ENCODE results near the gene HS2ST1.

HS2ST1 gene

GRCh38 chr1:86913896-86914600 is 387 bp upstream of the HS2ST1 start, which contains the start of gene SELENOF:
SELENOF (minus strand) TSS chr1:86914126; CDS start chr1:86914111, 15 bp downstream.
- no peak for TF ChIP-seq CTCF (IDR thresholded peaks at IDR 0.05; ENCODE audit: extremely low read depth, missing control alignments)
- peak; percentile 94 for DNase-seq (ENCODE audit: low spot score)

GRCh38 chr1:86914998-86915736 is 732 bp downstream of the HS2ST1 start:
- no peak for DNase-seq (ENCODE audit: low spot score)
- no peak for TF ChIP-seq CTCF (IDR thresholded peaks at IDR 0.05; ENCODE audit: extremely low read depth, missing control alignments)

- no peak for TF ChIP-seq CTCF (IDR thresholded peaks at IDR 0.05; ENCODE audit: extremely low read depth, missing control alignments)
- no peak for DNase-seq (ENCODE audit: low spot score)
Measured at GRCh38 chr1:86915737-86916235, 1.4 kb downstream of the HS2ST1 start.

- TF ChIP-seq CTCF (IDR thresholded peaks at IDR 0.05; ENCODE audit: extremely low read depth, missing control alignments): no peak
- no peak for DNase-seq (ENCODE audit: low spot score)
Measured at GRCh38 chr1:86916752-86917151, 2.3 kb downstream of the HS2ST1 start.

GRCh38 chr1:86922445-86922844 is 8.0 kb downstream of the HS2ST1 start:
- no peak for TF ChIP-seq CTCF (IDR thresholded peaks at IDR 0.05; ENCODE audit: extremely low read depth, missing control alignments)
- no peak for DNase-seq (ENCODE audit: low spot score)

- no peak for DNase-seq (ENCODE audit: low spot score)
- no peak for TF ChIP-seq CTCF (IDR thresholded peaks at IDR 0.05; ENCODE audit: extremely low read depth, missing control alignments)
Measured at GRCh38 chr1:86924324-86924960, 10.0 kb downstream of the HS2ST1 start.

GRCh38 chr1:86925742-86926141 is 11.3 kb downstream of the HS2ST1 start:
- DNase-seq (ENCODE audit: low spot score): no peak
- TF ChIP-seq CTCF (IDR thresholded peaks at IDR 0.05; ENCODE audit: extremely low read depth, missing control alignments): no peak
